DOHH2 (cell line): ENCODE data around the gene CDK17.

Source experiments
- EZH2phosphoT487 ChIP-seq: fragments of 200-600 bp; sonication (generic); IDR thresholded peaks from 2 replicates; pipeline ENCODE4 v1.6.1; 2017; ENCODE audit warnings: borderline replicate concordance, mild to moderate bottlenecking, antibody characterized with exemption, low read length, moderate library complexity, mixed read lengths
- TF ChIP-seq, protein P1 (sequence below): fragments of 200-600 bp; sonication (generic); IDR thresholded peaks from one replicate; pipeline ENCODE4 v1.5.1; 2014; ENCODE audit warnings: antibody characterized with exemption, mild to moderate bottlenecking, low read depth, low read length; ENCODE audit not compliant: poor library complexity, severe bottlenecking

DNA sequence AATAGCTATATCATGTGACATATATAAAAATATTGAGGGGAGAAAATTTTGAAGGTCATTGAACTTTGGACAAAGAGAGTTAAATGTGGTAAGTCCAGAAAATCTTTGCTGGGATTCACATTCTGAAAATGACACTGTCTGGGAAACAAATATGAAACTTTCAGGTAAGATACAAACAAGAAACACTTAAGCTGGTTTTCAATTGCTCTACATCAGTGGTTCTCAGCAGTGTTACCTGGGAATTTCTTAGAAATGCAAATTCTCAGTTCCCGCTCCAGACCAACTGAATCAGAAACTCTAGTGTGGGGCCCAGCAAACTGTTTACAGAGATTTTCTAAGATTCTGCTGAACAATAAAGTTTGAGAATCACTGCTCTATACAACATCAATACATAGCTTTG, 3.6 kb upstream of the CDK17 start:
- TF ChIP-seq, protein P1, sequence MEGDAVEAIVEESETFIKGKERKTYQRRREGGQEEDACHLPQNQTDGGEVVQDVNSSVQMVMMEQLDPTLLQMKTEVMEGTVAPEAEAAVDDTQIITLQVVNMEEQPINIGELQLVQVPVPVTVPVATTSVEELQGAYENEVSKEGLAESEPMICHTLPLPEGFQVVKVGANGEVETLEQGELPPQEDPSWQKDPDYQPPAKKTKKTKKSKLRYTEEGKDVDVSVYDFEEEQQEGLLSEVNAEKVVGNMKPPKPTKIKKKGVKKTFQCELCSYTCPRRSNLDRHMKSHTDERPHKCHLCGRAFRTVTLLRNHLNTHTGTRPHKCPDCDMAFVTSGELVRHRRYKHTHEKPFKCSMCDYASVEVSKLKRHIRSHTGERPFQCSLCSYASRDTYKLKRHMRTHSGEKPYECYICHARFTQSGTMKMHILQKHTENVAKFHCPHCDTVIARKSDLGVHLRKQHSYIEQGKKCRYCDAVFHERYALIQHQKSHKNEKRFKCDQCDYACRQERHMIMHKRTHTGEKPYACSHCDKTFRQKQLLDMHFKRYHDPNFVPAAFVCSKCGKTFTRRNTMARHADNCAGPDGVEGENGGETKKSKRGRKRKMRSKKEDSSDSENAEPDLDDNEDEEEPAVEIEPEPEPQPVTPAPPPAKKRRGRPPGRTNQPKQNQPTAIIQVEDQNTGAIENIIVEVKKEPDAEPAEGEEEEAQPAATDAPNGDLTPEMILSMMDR = no peak
- no peak for TF ChIP-seq EZH2phosphoT487
